HG02943 (cell line): ENCODE data around the gene P2RX3.
"Not testable (repeated sequence)": the region's sequence is repeated elsewhere in the genome, so short reads cannot be mapped to it uniquely, and the experiment has no call there.

Source experiments
- ATAC-seq: cut with Tn5 transposase; IDR thresholded peaks from one replicate; pipeline ENCODE4 v1.9.1; 2021; ENCODE audit warnings: mild to moderate bottlenecking, low read depth, moderate library complexity; ENCODE audit not compliant: unreplicated experiment

Gene P2RX3

DNA sequence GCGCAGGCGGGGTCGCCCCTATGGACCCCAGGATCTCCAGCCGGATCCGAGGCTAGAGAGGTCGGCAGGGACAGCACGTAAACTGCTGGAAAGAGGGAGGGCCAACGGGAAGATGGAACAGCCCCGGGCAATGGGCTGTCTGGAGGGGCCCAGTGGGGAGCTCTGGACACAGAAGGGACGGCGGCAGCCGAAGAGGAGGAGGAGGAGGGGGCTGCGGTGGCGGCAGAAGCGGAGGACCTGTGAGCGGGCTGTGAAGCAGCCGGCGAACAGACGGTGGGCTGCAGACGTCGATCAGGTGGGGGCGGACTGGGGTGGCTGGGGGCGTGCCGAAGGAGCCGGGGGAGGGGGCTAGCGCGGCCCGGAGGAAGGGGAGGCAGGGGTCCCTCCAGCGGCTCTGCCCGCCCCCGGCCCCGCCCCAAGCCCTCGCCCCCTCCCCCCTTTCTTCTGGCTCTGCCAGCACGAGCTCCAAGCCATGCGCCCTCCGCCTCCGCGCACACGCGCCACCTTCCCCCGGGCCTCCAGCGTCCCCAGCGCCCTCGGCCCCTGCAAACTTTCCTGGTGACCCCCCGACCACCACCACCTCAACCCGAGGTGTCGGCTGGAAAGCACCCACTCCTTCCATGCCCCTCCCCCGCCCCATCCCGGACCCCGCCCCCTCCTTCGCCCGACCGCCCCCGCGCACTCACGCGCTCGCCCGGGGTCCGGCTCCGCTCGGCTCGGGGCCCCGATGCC lies 13.8 kb upstream of the P2RX3 start:
- ATAC-seq = no peak

DNA sequence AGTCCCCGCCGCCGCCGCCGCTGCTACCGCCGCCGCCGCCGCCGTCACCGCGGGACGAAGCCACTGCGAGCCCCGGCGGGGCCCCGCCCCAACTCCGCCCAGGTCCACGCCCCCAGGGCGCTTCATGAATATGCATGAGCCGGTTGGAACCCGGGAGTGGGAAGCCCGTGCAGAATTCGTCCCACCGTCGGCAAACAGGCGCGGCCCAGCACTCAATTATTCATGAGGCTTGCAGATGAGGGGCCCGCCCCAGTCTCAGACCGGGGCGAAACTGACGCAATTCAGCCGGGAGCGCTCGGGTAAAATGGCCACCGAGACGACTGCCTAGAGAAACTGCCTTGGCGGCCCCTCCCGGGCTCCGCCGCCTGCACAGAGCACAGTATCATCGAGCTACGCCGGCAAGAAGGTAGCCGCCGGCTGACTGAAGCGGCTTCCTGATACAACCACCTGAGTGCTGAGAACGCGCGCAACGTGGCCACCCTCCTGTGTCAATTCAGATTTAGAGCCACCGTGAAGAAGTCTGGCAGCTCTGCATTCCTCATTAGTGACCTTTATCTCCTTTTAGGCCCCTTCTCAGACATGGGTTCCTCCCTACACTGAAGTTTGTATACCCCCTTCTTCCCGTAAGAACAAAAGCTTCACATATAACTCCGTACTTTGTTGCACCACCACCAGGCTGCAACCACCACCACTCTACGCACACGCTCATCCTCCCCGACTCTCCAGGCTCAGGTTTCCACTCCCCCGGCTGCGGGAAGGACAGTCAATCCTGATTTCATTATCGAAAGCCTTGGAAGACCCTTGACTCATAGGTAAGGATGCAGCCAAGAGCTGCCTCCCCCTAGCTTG lies 13.0 kb upstream of the P2RX3 start, which contains the start of gene TNKS1BP1:
TNKS1BP1 (minus strand) TSS at position 67 of the 849 bp plus-strand sequence. CDS start 3,067 bp downstream, outside the sequence.
- peak; percentile 90 for ATAC-seq

DNA sequence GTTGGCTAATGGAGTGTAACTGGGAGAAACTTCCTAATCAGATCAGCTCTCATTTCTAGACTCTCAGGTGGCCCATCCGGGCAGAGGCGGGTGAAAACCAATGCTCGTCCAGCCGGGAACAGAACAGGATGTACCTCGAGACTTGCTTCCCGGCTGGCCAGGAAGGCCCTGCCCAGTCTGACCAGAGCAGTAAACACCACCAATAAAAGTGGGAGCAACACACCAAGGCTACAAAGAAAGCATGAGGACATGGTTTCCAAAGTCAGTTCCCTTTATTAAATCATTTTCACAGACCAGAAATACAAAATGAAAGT lies 12.5 kb upstream of the P2RX3 start:
- no peak for ATAC-seq

DNA sequence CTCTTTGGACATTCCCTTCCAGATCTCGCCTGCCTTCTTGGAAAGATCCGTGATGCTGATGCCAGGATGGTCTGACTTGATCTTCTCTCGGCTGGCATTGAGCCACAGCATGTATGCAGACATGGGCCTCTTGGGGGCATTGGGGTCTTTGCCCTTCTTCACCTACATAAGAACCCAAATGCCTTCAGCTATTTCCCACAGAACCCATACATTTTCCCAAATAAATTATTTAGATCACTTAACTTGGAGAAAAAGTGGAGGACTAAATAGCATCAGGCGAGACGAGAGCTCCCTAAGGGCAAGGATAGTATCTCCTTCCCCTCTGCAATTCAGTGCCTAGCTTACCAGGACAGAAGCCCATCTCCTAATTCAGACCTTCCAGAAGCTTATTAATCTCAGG lies 10.4 kb upstream of the P2RX3 start:
- no peak for ATAC-seq

DNA sequence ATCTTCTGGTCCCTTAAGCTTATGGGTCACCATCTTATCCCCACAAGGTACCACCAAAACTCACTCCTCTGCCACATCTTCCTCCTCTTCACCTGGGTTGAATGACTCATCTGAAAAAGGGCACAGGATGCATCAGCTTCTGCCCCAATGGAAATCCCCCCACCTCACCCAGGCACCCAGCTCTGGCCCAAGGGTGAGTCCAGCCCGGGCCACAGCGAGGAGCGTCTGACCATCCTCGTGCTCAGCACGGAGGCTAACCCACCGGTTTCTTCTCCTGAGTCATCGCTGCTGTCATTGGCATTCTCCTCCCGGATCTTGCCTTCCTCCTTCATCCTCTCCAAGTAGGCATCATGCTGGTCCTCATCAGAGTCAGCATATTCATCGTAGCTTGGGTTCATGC lies 8.1 kb upstream of the P2RX3 start:
- ATAC-seq = no peak

DNA sequence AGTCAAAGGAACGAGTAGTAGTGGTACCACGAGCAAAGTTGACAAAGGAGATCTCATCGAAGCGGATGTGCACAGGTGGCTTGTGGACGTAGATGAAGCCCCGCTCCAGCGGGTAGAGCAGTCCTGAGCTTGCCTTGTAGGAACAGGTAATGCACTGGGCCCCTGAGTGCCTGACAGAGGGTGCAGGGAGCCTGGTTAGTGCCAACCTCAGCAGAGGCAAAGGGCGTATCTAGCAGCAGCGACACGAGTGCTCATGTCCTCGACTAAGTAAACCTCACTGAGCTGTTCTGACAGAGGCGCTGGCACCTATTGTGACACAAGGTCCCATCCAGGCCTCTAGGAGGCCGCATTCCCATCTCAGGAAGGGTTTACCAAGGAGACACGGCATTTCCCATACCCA lies 6.4 kb upstream of the P2RX3 start:
- no peak for ATAC-seq

DNA sequence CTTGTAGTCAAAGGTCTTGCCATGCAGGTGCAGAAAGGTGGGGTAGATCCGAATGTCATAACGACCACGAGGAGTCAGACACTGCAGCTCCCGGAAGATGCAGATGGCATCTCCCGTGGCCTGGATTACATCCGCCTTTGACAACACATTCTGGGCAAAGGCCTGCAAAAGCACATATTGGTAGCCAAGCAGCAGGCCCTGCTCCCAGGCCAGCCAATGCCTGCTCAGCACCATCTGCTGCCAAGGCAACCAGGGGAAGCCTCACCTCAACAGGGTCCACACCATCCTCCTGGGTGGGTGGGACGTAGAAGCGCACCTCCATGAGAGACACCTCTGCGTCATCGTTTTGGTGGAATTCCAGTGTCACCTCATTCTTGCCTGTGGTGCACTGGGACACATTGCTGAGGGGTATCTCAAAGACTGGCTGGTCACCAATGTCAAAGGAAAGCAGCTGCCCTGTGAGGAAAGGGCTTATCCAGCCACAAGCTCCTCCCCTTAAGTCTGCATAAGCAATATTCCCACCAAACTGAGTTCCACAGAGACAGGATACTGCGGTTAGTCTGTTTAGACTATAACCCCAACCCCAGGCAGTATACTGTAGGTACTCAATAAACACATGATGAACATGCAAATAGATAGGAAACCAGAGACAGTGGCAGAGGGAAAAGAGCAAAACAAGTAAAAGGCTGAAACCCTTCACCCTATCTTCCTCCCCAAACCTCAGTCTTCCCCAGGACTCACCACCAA lies 5.3 kb upstream of the P2RX3 start:
- ATAC-seq = no peak

DNA sequence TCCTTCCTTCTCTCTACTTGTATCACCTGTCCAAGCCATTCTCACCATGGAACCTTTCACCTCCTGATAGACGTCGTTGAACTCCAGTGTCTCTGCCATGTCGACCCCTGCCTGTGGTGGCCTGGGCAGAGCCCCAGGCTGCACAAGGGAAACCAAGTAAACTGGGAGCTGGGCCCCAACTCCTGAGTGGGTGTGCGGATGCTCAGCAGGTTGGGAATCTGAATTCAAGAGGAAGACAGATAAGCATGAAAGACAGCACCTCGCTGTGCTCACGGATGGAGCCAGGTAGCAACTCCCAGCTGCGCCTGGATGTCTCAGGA lies 3.2 kb upstream of the P2RX3 start:
- no peak for ATAC-seq

DNA sequence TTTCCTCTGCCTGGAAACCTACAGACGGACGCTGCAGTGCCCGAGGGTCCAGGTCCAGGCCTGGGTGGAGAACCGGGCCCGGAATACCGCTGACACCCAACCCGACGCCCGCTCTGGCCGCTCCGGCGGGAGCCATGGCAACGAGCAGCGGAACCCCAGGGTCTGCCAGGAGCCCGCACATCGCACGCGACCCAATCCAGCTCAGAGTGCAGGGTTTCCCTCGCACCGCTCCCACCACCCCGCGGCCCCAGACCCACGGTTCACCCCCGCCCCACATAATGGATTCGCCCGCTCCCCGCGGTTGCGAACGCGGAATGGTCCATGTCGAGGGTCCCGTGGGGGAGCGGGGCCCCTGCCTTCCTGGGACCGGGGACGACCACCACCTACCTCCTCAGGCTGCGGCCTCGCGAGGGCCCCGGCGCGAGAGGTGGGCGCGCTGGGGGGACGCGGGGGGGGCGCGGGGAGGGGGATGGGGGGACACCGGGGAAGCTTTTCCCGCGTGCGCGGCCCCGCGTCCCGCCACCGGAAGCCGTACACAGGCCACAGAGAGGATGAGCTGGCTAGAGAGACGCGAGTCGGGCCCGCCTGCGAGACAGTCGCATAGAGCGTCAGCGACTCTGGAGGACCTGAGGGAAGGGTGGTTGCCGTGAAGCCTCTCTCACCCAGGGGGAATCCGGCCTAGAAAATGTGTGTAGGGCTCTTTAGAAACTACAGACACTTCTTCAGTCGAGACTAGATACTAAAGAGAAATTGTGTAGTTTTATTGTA lies 2.6 kb upstream of the P2RX3 start, which contains the start of gene SSRP1:
SSRP1 (minus strand) TSS at position 550 of the 768 bp plus-strand sequence. CDS start 771 bp downstream, outside the sequence.
- peak; percentile 99 for ATAC-seq

DNA sequence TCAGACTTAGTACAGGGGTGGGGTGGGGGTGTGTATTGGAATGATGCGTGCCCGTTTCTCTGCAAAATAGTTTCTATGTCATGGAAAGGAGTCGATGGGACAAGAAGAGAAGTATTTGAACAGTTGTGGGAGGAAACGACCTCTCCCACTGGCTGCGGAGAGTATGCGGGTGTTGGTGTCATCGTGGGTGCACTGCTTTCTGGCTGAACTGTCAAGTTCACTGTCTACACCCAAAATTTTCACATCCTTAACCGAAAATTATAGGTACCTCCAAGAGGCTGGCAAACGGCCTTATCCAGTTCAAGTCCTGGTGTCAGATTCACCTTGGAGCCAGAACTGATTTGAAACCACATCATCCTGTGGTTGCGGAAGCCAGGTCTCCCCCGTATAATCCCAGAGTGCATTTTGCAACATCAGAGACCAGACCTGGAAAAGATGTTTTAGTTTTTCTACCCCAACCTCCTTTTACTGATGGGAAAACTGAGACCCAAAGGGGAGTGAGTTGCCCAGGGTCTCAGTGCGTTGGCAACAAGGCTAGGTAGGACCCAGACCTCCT lies 2.0 kb upstream of the P2RX3 start:
- no peak for ATAC-seq

DNA sequence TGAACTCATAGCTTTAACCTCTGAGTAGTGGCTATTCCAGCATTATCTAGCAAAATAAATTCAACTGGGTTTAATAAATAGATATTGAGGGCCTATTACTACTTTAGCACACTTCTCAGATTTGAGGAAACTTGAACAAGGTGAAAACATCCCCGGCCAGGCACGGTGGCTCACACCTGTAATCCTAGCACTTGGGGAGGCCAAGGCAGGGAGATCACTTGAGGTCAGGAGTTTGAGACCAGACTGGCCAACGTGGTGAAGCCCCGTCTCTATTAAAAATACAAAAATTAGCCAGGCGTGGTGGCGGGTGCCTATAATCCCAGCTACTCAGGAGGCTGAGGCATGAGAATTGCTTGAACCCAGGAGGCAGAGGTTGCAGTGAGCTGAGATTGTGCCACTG lies 1.3 kb upstream of the P2RX3 start:
- not testable (repeated sequence) for ATAC-seq

DNA sequence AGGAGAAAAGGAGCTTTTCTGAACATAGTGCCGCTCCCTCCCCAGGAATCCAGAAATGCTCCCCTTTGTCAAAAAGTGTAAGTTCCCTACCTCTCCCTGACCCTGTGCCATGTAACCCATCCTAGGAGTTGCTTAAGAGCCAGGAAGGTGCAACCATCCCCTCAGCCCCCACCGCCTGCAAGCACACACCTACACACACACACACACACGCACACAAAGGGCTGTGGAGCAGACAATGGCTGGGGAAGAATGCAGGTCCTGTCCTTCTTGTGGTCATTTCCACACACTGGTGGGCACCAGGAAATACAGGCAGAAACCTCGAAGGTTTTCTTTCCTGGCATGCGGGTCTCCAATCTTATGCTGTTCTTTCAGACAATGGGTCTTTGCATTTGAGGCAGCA lies 1.2 kb downstream of the P2RX3 start:
- no peak for ATAC-seq

DNA sequence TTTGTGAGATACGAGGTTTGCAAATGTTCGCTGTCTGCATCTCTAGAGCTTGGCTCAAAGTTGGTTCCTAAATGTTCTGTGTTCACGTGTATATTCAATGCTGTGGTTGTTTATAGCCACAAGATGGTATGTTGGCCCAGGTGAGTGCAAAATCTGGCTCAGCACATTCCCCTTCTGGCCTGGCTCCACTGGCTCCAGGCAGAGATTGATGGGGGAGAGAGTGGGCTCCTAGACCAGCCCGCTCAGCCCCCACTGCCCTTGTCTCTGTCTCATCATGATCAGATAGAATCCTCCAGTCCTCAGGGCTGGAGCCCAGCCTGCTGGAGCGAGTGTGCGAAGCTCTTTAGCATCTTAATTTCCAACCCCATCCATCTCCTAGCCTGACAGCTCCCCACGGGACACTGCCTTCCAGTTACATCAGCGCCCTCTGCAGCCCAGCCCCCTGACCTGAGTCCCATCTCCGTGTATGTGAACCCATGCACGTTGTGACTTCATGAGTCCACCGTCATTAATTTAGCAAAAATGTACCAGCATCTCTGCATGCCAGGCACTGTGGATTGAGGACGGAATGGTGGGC lies 2.0 kb downstream of the P2RX3 start:
- ATAC-seq = no peak

DNA sequence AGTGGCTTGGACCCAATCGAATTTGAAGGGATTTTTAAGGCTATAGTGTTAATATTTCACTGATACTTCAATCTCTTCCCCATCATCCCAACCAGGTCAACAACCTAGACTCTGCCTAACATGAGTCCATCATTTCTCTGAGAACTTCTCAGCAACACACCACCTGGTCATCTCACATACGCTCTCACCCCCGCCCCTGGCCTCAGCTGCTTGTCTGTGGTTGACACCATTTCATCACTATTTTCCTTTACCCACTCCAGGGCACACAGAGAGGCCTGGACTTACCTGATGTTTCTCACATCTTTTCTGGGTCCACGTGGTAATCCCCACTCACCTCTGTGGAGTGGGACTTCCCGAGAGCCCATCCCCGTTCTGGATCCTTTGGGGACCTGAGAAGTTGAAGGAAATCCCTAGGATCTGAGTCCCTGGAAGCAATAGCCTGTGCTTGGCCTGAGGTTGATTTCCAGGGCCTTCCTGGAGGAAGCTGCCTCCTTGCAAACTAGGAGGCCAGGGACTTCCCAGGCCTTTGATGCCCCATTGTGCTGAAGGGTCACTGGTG lies 3.2 kb downstream of the P2RX3 start:
- no peak for ATAC-seq

DNA sequence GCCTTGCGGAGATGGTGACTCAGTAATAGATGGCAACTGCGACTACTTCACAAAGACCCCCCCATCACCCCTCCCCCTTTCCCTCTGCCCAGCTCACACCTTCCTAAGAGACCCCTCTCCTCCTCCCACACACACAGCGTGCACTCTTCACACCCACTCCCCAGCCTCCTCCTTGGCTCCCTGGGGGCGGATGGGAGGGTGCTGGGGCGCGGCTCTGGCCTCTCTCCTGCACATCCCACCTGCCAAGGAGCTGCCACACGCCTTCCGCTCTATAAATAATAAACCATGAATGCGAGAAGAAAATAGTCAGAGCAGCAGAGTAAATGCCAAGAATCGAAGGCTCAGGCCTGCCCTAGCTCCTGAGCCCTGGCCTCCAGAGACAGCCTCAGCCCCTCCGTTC lies 4.5 kb downstream of the P2RX3 start:
- no peak for ATAC-seq

DNA sequence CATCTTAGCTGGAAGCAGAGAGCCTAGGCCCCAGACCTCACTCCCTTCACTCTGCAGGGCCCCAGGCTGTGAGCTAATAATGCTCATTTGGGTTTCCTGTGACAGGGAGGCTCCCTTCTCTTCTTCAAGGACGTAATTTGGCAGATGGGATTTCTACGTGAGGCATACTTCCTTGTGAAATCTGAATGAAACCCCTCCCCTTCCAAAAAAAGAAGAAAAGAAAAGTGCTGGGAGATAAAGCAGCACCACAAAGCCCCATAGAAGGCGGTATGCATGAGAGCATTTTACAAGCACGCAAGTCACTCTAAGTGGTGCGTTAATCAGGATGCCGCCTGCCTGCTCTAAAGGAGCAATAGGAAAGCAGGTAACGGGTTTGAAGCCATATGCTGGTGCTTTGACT lies 5.7 kb downstream of the P2RX3 start:
- ATAC-seq = no peak

DNA sequence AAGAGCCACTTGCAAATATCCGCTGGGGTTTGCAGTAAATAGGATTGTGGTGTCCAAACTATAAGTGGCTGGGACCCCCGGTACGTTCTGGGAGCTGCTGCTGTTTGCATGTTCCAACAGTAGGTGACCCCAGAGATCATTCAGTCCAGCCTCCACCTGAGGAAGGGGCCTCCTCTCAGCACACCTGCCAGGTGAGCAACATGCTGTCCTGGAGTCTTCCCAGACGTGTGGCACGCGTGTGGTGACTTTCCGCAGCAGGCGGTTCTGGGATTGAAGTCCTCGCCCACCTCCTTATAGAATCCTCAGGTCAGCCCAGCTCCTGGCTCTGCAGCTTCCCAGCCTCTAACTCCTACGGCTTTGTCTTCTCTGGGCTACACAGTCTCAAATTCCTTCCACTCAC lies 6.7 kb downstream of the P2RX3 start:
- no peak for ATAC-seq

DNA sequence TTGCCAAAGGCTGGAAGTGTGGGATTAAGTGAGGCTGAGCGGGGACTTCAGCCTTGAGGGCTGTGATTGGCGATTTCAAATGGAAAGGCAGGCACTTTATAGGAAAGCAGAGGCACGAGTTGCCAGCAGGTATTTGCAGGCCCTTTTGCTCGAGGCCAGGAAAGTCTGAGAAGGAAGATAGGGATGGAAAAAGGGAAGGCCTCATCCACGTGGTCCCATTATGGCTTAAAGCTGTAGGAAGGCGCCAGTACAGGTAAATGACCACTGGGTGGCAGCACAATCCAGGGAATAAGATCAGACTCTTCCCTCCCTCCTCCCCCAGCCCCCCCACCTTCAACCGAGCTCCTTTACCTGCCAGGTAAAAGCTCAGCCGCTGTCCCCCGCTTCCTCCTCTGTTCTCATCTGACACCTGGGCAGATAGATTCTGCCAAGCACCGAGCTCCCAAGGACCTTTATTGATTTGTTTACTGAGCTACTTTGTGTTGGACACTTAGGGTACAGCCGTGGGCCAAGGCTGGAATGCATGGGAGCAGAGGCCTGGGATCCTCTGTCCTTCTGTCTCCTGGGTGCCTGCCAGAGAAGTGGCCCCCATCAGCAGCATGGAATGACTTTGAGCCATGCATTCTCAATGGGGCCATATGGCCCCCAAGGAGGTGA lies 7.5 kb downstream of the P2RX3 start:
- ATAC-seq = peak; percentile 56

DNA sequence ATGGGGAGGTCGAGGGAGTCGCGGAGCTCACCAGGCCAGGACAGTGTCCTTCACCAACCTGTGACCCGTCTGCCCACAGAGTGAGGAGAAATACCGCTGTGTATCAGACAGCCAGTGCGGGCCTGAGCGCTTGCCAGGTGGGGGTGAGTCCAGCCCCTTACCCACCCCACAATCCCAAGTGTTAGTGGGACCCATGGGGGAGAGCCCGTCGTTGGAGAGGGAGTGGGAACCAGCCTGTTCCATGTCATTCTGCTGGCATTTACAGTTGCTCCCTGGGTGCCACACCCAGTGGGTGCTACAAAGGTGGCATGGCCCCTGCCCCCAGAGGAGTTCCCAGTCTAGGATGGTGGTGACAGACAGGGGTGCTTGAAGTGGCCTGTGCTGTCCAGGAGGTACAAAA lies 9.2 kb downstream of the P2RX3 start:
- ATAC-seq = no peak
